Measurements from ENCODE around the gene MYPN. TPM values are rescaled to one million over a fixed set of nuclear protein-coding genes. Genes with fewer than 3 reads are reported as not detected.
"Not testable (repeated sequence)": the region's sequence is repeated elsewhere in the genome, so short reads cannot be mapped to it uniquely, and the experiment has no call there.

MYPN gene
- polyA plus RNA-seq, 3 donors = 0.05 to 0.10 TPM; not detected in 1

- DNase-seq = no peak
Measured at GRCh38 chr10:68171539-68172080, 62.3 kb downstream of the MYPN start.

- no peak for DNase-seq
Measured at GRCh38 chr10:68172324-68172723, 63.0 kb downstream of the MYPN start.

DNA sequence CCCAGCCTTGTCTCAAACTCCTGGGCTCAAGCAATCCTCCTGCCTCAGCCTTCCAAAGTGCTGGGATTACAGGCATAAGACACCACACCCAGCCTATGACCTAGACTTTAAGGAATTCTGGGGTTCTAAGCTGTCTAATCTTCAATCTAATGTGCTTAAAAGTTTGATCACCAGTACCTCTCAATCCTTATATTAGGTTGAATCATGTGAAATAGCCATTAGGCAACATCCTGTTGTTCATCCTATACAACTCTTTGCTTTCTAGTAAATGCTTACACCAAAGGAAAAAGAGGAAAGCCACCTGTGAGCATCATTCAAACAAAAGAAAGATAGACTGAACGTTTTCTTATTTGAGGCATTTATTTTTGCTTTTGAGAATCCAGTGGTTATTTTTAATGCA lies 66.7 kb downstream of the MYPN start:
- no peak for DNase-seq

- DNase-seq = no peak
Measured at GRCh38 chr10:68176797-68177196, 67.5 kb downstream of the MYPN start.

GRCh38 chr10:68178592-68178991 lies 69.3 kb downstream of the MYPN start:
- no peak for DNase-seq

GRCh38 chr10:68179016-68179415 lies 69.7 kb downstream of the MYPN start:
- DNase-seq = no peak

DNA sequence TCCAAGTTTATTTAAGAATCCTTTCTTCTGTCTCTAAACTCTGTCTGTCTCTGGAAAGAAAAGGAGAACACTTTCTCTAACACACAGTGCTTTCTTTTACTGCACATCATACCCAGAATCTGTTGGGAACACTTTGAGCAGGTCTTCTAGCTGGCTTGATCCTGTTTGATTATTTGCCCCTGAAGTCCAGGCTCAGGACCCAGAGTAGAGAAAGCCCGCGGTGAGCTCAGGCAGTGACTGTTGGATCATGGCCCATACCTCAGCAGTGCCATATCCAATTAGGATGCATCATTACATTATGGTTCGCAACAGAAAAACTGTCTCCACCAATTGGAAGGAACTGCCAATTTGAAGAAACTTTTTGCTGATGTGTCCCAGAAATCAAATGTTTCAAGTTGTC lies 71.2 kb downstream of the MYPN start:
- no peak for DNase-seq

GRCh38 chr10:68184546-68184945 lies 75.3 kb downstream of the MYPN start:
- DNase-seq = no peak

- DNase-seq = no peak
Measured at GRCh38 chr10:68185085-68185484, 75.8 kb downstream of the MYPN start.

- DNase-seq = no peak
Measured at GRCh38 chr10:68188835-68189234, 79.5 kb downstream of the MYPN start.

DNA sequence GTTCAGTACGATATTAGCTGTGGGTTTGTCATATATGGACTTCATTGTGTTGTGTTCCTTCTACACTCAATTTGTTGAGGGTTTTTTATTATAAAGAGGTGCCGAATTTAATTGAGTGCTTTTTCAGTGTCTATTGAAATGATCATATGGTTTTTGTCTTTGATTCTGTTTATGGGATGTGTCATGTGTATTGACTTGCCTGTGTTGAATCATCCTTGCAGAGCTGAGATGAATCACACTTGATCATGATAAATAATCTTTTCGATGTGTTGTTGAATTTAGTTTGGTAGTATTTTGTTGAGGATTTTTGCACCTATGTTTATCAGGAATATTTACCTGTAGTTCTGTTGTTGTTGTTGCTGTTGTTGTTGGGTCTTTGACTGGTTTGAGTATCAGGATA lies 82.8 kb downstream of the MYPN start:
- no peak for DNase-seq

- DNase-seq = no peak
Measured at GRCh38 chr10:68194290-68194689, 85.0 kb downstream of the MYPN start.

DNA sequence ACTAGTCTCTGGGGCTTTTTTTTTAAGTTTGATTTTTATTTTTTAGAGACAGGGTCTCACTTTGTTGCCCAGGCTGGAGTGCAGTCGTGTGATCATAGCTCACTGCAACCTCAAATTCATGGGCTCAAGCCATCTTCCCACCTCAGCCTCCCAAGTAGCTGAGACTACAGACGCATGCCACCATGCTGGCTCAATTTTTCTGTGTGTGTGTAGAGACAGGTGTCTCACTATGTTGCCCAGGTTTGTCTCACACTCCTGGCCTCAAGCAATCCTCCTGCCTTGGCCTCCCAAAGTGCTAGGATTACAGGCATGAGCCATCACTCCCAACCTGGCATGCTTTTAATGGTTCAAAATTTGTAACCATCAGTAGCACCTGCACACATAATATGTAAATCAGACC lies 86.5 kb downstream of the MYPN start:
- not testable (repeated sequence) for DNase-seq

GRCh38 chr10:68196701-68197100 lies 87.4 kb downstream of the MYPN start:
- peak; percentile 44 for DNase-seq

DNA sequence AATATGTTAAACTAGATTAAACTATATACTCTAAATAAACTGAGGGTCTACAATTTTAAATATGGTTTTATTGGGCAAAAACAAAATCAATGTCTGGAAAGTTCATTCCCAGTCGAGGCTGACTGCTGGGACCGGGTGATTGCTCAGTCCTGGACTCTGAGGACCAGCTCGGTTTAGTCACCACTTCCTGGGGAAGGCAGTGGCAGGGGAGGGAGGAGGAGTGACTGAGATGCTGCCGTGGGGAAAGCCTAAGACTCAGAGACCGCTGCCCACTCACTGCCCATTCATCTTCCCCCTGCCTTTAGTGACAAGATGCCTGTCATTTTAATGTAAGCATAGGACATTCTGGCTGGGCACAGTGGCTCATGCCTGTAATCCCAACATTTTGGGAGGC lies 93.7 kb downstream of the MYPN start:
- DNase-seq = no peak

GRCh38 chr10:68208424-68209042 lies 99.2 kb downstream of the MYPN start:
- DNase-seq = peak; percentile 52

DNA sequence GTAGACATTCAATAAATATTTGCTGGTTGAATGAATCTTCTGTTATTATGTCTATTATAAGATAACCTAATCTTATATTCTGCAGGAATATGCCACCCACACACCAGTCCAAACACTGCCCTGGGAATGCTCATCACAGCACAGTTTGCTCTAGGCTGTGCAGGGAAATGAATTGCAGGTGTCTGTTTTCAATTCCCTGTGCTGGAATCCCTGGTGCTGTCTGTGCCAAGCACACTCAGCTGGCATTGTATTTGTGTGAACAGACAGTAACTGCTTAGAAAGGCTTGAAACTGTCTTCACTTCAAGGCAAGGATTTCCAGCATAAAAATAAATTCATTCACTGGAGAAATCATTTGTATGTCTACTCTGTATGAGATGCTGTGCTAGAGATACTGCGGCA lies 102.4 kb downstream of the MYPN start:
- DNase-seq = no peak

GRCh38 chr10:68212721-68213352 lies 103.5 kb downstream of the MYPN start:
- no peak for DNase-seq

DNA sequence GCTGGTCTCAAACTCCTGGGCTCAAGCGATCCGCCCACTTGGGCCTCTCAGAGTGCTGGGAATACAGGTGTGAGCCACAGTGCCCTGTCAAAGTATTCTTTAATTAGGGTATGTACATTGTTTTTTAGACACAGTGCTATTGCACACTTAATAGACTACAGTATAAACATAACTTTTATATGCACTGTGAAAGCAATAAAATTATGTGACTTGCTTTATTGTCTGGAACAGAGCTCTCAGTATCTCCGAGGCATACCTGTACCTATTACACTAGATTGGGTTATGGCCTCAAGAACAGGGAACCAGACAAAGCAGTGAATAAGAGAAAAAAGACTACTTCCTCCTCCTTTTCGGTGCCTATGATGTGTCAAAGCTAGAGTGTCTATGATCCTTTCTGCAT lies 109.5 kb downstream of the MYPN start:
- DNase-seq = no peak

DNA sequence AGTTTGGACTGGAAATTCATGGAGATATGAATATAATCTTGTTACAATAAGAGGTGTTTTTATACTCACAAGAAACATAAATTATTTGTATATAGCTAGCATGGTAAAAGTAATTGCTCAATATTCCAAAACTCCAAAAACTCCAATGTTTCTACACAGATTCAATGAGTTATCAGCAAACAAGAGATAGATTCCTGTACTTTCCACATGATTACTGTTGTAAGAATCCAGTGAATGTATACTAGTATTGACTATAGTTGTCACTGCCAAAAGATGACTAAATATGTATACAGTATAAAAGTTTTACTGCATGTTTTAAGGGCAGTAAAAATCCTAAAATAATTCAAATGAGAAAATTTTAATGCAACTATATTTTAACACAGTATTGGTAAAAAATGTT lies 111.9 kb downstream of the MYPN start:
- DNase-seq = no peak

DNA sequence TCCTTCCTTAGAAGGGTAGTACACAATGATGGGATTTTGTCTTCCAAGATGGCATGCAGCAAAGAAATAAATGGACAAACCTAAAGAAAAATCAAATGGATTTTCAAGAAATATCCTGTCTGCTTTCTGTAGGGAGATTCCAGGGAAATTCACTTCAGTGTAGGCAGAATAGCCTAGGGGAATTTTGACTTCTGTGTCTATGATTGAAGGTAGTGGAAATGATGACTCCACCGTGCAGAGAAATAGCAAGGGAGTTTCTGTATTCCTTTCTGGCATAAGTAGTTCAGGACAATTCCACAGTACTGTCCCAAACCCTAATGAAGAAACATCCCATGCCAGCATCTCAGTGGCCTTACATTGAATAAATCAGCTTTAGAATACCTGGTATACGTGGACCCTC lies 113.1 kb downstream of the MYPN start:
- DNase-seq = no peak

DNA sequence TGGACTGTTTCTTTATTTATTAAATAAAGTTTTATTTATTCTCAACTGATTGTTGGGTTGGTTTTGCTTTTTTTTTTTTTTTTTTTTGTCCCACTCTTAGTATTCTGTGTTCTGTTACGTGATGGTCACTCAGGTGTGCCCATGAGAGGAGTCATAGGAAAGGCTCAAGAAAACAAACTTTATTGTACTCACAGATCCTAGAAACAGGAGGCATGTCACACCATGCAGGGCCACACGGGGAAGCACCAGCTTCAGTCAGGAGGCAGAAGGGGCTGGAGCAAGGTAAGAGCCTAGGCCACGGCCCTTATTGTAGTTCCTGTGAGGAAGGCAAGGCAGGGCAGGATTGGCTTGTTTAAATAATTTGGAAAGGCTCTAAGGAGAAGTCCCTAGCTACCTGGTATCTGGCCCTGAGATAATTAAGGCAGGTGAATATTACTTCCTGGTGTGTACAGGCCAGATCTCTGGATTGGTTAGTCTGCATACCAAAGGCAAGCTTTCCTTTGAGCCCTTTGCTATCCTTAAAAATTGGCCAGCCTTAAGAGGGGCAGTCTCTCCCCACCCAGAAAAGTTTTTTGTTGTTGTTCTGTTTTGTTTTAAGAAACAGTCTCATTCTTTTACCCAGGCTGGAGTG lies 114.4 kb downstream of the MYPN start:
- DNase-seq = no peak

DNA sequence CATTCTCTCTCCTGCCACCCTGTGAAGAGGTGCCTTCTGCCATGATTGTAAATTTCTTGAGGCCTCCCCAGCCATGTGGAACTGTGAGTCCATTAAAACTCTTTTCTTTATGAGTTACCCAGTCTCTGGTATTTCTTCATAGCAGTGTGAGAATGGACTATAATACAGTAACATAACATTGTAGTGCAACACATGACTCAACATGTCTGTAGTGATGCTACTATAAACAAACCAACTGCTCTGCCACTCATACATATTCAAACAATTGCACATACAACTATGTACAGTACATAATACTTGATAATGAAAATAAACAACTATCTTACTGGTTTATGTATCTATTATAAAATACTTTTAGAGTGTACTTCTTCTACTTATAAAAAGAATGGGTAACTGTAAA lies 115.5 kb downstream of the MYPN start:
- DNase-seq = no peak
